Right lobe of liver (tissue), 6 donors: ENCODE measurements around the gene SPATA2. TPM values are rescaled to one million over a fixed set of nuclear protein-coding genes. Genes with fewer than 3 reads are reported as not detected.

Experiments used
- ATAC-seq, 4 donors: fragments of 200-7000 bp; cut with Tn5 transposase; one replicate each; pipeline ENCODE4 v1.9.1; 2020; ENCODE audit warnings: mild to moderate bottlenecking in 4 of 4, moderate library complexity in 4 of 4
- DNase-seq, 3 donors: peaks; one replicate each; pipeline ENCODE4 v3.0.0-alpha.2; 2020
- H3K27ac ChIP-seq, 3 donors: fragments of 200-600 bp; one replicate each; pipeline ENCODE4 v1.8.0; 2022
- H3K27me3 ChIP-seq, 2 donors: fragments of 200-600 bp; one replicate each; pipeline ENCODE4 v1.8.0; 2022
- H3K36me3 ChIP-seq, 4 donors: fragments of 200-600 bp; sonication (generic) in 1 of 4; one replicate each; pipeline versions ENCODE4 v1.5.1 to v1.8.0; 2017 to 2022; ENCODE audit warnings: control low read depth in 1 of 4
- H3K4me1 ChIP-seq, 4 donors: fragments of 200-600 bp; sonication (generic) in 1 of 4; one replicate each; pipeline versions ENCODE4 v1.5.1 to v1.8.0; 2017 to 2022; ENCODE audit warnings: control low read depth in 1 of 4
- H3K4me3 ChIP-seq, 3 donors: fragments of 200-600 bp; one replicate each; pipeline ENCODE4 v1.8.0; 2022
- H3K9me3 ChIP-seq, 4 donors: fragments of 200-600 bp; sonication (generic) in 1 of 4; one replicate each; pipeline versions ENCODE4 v1.5.1 to v1.8.0; 2017 to 2022; ENCODE audit warnings: control low read depth in 1 of 4
- CTCF ChIP-seq, 4 donors: fragments of 200-600 bp in 3 of 4; fragments of 450-650 bp in 1 of 4; IDR thresholded peaks; one replicate each; pipeline versions ENCODE4 v1.5.1 to v1.8.0; 2016 to 2022; ENCODE audit warnings: antibody characterized with exemption in 4 of 4, mild to moderate bottlenecking in 2 of 4
- POLR2A ChIP-seq: fragments of 450-650 bp; IDR thresholded peaks from one replicate; pipeline ENCODE4 v1.6.1; 2017; ENCODE audit warnings: antibody characterized with exemption, mild to moderate bottlenecking
- WGBS: methylation state at CpG from one replicate; pipeline ENCODE4 v1.1.6; 2018; ENCODE audit warnings: low coverage, low lambda C conversion rate; ENCODE audit not compliant: insufficient coverage; ENCODE audit errors: missing lambda C conversion rate; 5-methylcytosine and 5-hydroxymethylcytosine counted together
- intact Hi-C, 2 donors: fragments of 100-400 bp; cut with DNase I; formaldehyde crosslinking; loops; one replicate each; pipeline versions ENCODE4 v1.11.2 to v1.14.1; 2022
- total RNA-seq, 6 experiments: library from RNA; depleted of rRNA in 2 of 6; stranded (reverse); fragments of >200 nt in 2 of 6; fragmentation: NEBNext Ultra II Directional in 3 of 6; extraction: Animal tissue kit (Norgen Biotek cat#: 25700) in 3 of 6; gene quantifications; one replicate each; pipeline versions ENCODE4 v1.1.0 to v1.2.4, GENCODE V29; 2016 to 2023
- donor health status: DM: no; HTN: yes; CAD: no.
- donor health status: DM: no; HTN: no; CAD: no.
- donor health status: DM: no; HTN: no; CAD: no.
- donor health status: DM: no; HTN: yes; CAD: no.
- donor health status: DM: no; HTN: yes; CAD: no.

SPATA2 gene
- total RNA-seq, 6 experiments from 2014 or later, result 1.9 to 3.6 (median 2.9) TPM

GRCh38 chr20:49890471-49891361 is 24.6 kb downstream of the SPATA2 start:
- intact Hi-C loops, result no loop called here
- Histone ChIP-seq H3K36me3 (peaks cover 0 to 1% (median 0%) of the 10 kb centered on the region in 4 donors), H3K9me3 (no peaks in the 10 kb centered on the region), H3K4me3 (no peak overlapping the region), H3K27me3 (no peaks in the 10 kb centered on the region), H3K4me1 (peaks cover 0 to 42% (median 24%) of the 10 kb centered on the region in 4 donors), H3K27ac (no peak overlapping the region)
- DNase-seq (peak in 1 of 3 donors; percentile 59), ATAC-seq (no peak)
- TF ChIP-seq CTCF (IDR thresholded peaks at IDR 0.05) (no peak), POLR2A (no peak)
- WGBS, result 80% methylated on average over 3 of the region's 21 CpGs

GRCh38 chr20:49889935-49890333 is 25.4 kb downstream of the SPATA2 start:
- Histone ChIP-seq H3K36me3 (peaks cover 0 to 8% (median 0%) of the 10 kb centered on the region in 4 donors), H3K4me3 (no peak overlapping the region), H3K27ac (no peak overlapping the region), H3K9me3 (no peaks in the 10 kb centered on the region), H3K27me3 (no peaks in the 10 kb centered on the region), H3K4me1 (peaks cover 0 to 35% (median 20%) of the 10 kb centered on the region in 4 donors)
- intact Hi-C loops, result no loop called here
- TF ChIP-seq POLR2A (no peak), CTCF (IDR thresholded peaks at IDR 0.05) (peak in 3 of 4 donors; percentile 4 to 30 (median 16))
- DNase-seq (peak in 1 of 3 donors; percentile 48), ATAC-seq (no peak)
- WGBS, result 41% methylated on average over 2 of the region's 9 CpGs

- Histone ChIP-seq H3K4me3 (no peak overlapping the region), H3K36me3 (peaks cover 0 to 11% (median 0%) of the 10 kb centered on the region in 4 donors), H3K27ac (peak overlapping the region in 1 of 3 donors; percentile 0), H3K27me3 (no peaks in the 10 kb centered on the region), H3K9me3 (no peaks in the 10 kb centered on the region), H3K4me1 (peaks cover 0 to 32% (median 20%) of the 10 kb centered on the region in 4 donors)
- ATAC-seq, result peak in 1 of 4 donors; percentile 6
- intact Hi-C loops, result no loop called here
- no peak for TF ChIP-seq POLR2A
- TF ChIP-seq CTCF (IDR thresholded peaks at IDR 0.05), result no peak
- peak in 1 of 3 donors; percentile 52 for DNase-seq
- 46% methylated on average over 6 of the region's 9 CpGs for WGBS
These were observed 26.1 kb downstream of the SPATA2 start for GRCh38 chr20:49889001-49889934.

GRCh38 chr20:49888212-49889000 is 26.9 kb downstream of the SPATA2 start:
- DNase-seq, result peak in 1 of 3 donors; percentile 53
- Histone ChIP-seq H3K4me3 (no peak overlapping the region), H3K27ac (peak overlapping the region in 1 of 3 donors; percentile 37), H3K27me3 (no peaks in the 10 kb centered on the region), H3K36me3 (peaks cover 0 to 16% (median 0%) of the 10 kb centered on the region in 4 donors), H3K9me3 (no peaks in the 10 kb centered on the region), H3K4me1 (peaks cover 0 to 28% (median 17%) of the 10 kb centered on the region in 4 donors)
- intact Hi-C loops, result no loop called here
- peak; percentile 4 to 44 (median 36) for ATAC-seq
- WGBS, result 46% methylated on average over 9 of the region's 18 CpGs
- TF ChIP-seq CTCF (IDR thresholded peaks at IDR 0.05) (peak; percentile 64 to 72 (median 66)), POLR2A (no peak)
